Activated CD8-positive, alpha-beta T cell treated with anti-CD3 and anti-CD28 coated beads for 36 hours (primary cell): ENCODE data around the gene CDH22. TPM values are rescaled to one million over a fixed set of nuclear protein-coding genes. Genes with fewer than 3 reads are reported as not detected.
A peak's percentile ranks its signal among the peaks of the same experiment; 100 is the strongest.

ENCODE experiments used
- ATAC-seq: fragments of 200-7000 bp; cut with Tn5 transposase; one replicate; pipeline ENCODE4 v1.10.0; 2021; ENCODE audit warnings: mild to moderate bottlenecking, moderate library complexity
- CTCF ChIA-PET: fragments of 350-600 bp; sonication (Branson Sonifier 250); formaldehyde crosslinking; loops from one replicate; lab custom pipeline; 2021; ENCODE audit warnings: antibody characterized with exemption; lab: Charles Lee
- POLR2A ChIA-PET: fragments of 350-600 bp; sonication (Branson Sonifier 250); formaldehyde crosslinking; loops from one replicate; lab custom pipeline; 2021; ENCODE audit warnings: antibody characterized with exemption; lab: Charles Lee
- DNase-seq: peaks from one replicate; pipeline ENCODE4 v3.0.0-alpha.2; 2020
- H3K27ac Mint-ChIP-seq: one replicate; pipeline ENCODE4 v1.8.0; 2021; ENCODE audit warnings: mild to moderate bottlenecking, mixed read lengths
- H3K27me3 Mint-ChIP-seq: one replicate; pipeline ENCODE4 v1.8.0; 2021; ENCODE audit warnings: mixed read lengths
- H3K36me3 Mint-ChIP-seq: one replicate; pipeline ENCODE4 v1.8.0; 2021; ENCODE audit warnings: low read depth, mixed read lengths
- H3K4me1 Mint-ChIP-seq: one replicate; pipeline ENCODE4 v1.8.0; 2021; ENCODE audit warnings: low read depth, mixed read lengths
- H3K4me3 Mint-ChIP-seq: one replicate; pipeline ENCODE4 v1.8.0; 2021; ENCODE audit warnings: mild to moderate bottlenecking, moderate library complexity, mixed read lengths
- H3K9me3 Mint-ChIP-seq: one replicate; pipeline ENCODE4 v1.8.0; 2021; ENCODE audit warnings: mixed read lengths
- intact Hi-C: fragments of 100-400 bp; cut with micrococcal nuclease; formaldehyde crosslinking; loops from one replicate; pipeline ENCODE4 v1.10.0; 2022
- total RNA-seq, 2 experiments: library from RNA; stranded (reverse); gene quantifications; one replicate each; pipeline ENCODE4 v1.2.3, GENCODE V29; 2021
- TF ChIP-seq, protein P1 (sequence below): fragments of 200-600 bp; IDR thresholded peaks from one replicate; pipeline ENCODE4 v1.8.0; 2022; ENCODE audit warnings: antibody characterized with exemption, mild to moderate bottlenecking

Gene CDH22
- total RNA-seq, 2 experiments from 2014 or later, result not detected

DNA sequence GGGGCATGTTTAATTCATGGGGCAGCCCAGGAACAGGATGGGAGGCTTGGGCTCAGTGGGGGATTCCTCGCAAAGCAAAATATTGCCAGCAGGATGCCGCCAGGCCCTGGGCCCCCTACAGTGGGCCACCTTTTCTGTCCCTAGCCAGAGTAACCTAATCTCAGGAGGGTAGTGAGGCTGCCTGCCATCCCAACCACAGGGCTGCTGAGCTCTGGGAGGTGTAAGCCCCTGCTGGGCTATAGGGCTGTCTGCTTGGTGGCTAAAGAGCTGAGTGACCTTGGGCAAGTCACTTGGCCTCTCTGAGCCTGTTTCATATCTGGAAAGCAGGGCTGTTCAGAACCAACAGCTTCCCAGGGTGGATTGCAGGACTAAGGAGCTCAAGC is 35.7 kb upstream of the CDH22 start:
- TF ChIP-seq, protein P1, sequence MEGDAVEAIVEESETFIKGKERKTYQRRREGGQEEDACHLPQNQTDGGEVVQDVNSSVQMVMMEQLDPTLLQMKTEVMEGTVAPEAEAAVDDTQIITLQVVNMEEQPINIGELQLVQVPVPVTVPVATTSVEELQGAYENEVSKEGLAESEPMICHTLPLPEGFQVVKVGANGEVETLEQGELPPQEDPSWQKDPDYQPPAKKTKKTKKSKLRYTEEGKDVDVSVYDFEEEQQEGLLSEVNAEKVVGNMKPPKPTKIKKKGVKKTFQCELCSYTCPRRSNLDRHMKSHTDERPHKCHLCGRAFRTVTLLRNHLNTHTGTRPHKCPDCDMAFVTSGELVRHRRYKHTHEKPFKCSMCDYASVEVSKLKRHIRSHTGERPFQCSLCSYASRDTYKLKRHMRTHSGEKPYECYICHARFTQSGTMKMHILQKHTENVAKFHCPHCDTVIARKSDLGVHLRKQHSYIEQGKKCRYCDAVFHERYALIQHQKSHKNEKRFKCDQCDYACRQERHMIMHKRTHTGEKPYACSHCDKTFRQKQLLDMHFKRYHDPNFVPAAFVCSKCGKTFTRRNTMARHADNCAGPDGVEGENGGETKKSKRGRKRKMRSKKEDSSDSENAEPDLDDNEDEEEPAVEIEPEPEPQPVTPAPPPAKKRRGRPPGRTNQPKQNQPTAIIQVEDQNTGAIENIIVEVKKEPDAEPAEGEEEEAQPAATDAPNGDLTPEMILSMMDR, result no peak
- CTCF ChIA-PET, result interaction anchor here (1.5 kb wide), 1 partner anchor 39 kb away, joined by 3 read pairs; no protein-coding TSS in a partner anchor
- H3K4me3 Mint-ChIP-seq, result no peak overlapping the region
- POLR2A ChIA-PET, result interaction anchor here (1.0 to 1.1 kb wide), 2 partner anchors 11 to 17 kb away, joined by 3 read pairs; no protein-coding TSS in a partner anchor
- DNase-seq, result no peak
- no peak overlapping the region for H3K27ac Mint-ChIP-seq
- intact Hi-C loops, result no loop called here
- peaks cover 6% of the 10 kb centered on the region for H3K36me3 Mint-ChIP-seq
- peaks cover 18% of the 10 kb centered on the region for H3K4me1 Mint-ChIP-seq
- peaks cover 2% of the 10 kb centered on the region for H3K27me3 Mint-ChIP-seq
- no peak for ATAC-seq
- no peaks in the 10 kb centered on the region for H3K9me3 Mint-ChIP-seq

DNA sequence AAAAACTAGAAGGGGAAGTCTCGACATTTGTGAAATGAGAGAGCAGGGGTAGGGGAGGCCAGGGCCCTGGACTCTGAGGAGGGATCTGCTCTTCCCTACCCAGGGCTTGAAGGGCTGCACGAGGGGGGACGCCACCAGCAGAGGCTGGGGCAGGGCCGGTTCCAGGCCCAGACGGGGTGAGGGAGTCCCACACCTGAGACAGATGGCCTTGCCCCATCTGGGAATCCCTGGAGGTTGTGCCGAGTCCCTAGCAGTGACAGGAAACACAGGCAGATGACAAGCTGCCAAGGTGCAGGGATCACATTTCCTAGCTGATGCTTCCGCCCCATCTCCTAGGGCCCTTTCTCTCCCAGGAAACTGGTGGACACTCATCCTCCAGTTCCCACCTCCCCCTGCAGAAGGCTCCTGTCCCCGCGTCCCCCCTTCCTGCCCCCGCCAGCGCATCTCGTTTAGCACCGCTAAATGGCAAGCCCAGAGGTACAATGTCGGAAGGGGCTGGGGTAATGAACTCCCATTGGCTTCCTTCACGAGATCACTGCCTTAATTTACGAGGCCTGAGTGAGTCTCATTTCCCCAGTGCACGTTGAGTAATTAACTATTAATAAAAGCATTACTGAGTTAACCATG is 35.2 kb upstream of the CDH22 start:
- peak overlapping the region; percentile 20 for H3K4me3 Mint-ChIP-seq
- peaks cover 4% of the 10 kb centered on the region for H3K36me3 Mint-ChIP-seq
- POLR2A ChIA-PET, result interaction anchor here (1.0 to 1.1 kb wide), 2 partner anchors 11 to 17 kb away, joined by 3 read pairs; no protein-coding TSS in a partner anchor
- H3K27ac Mint-ChIP-seq, result no peak overlapping the region
- CTCF ChIA-PET, result interaction anchor here (0.6 kb wide), 1 partner anchor 12 kb away, joined by 3 read pairs; no protein-coding TSS in a partner anchor
- ATAC-seq, result no peak
- H3K9me3 Mint-ChIP-seq, result no peaks in the 10 kb centered on the region
- peaks cover 4% of the 10 kb centered on the region for H3K27me3 Mint-ChIP-seq
- TF ChIP-seq, protein P1, result no peak
- DNase-seq, result no peak
- H3K4me1 Mint-ChIP-seq, result peaks cover 16% of the 10 kb centered on the region
- intact Hi-C loops, result no loop called here

DNA sequence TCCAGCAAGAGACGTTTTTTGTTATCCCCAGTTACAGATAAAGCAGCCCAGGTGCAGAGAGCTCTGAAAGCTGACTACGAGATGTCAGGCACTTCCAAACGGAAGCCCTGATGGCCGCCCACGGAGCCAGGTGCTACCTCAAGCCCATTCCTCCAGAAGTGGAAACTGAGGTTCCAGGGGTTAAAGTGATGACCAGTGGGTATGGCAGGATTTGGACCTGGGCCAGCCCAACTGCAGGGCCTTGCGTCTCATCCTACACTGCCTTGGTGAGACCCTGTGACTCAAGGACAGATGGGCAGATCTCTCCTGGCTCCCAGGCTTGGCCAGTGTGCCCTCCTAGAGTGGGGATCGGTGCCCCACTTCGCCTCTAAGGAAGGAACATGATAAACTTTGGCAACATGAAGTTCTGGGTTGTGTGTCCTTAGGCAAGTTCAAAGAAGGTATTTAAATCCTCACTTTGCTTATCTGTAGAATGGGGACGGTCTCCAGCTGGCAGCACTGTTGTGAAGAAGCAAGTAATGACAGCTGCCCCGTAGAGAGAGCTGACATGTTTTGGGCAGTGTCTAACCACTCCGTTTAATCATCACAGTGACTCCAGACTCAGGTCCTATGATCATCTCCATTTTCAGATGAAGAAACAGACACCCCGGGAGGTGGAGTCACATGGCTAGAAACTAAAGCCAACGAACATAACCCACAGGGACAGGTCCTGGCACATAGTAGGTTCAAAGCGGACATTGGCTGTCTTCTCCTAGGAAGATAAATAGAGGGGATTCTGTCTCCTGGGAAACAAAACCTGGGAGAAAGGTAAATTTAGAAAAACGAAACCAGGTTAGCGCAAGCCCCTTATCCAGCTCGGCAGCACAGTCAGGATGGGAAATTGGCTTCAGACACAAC is 34.4 kb upstream of the CDH22 start:
- Mint-ChIP-seq H3K4me3 (peak overlapping the region; percentile 20), H3K4me1 (peaks cover 16% of the 10 kb centered on the region), H3K27ac (no peak overlapping the region), H3K9me3 (no peaks in the 10 kb centered on the region), H3K27me3 (peaks cover 4% of the 10 kb centered on the region), H3K36me3 (peaks cover 4% of the 10 kb centered on the region)
- intact Hi-C loops, result no loop called here
- TF ChIP-seq, protein P1, result no peak
- CTCF ChIA-PET, result interaction anchor here (0.6 to 1.2 kb wide), 4 partner anchors 11 to 445 kb away, joined by 3 read pairs; no protein-coding TSS in a partner anchor
- DNase-seq (no peak), ATAC-seq (peak; percentile 24)
- POLR2A ChIA-PET, result interaction anchor here (1.3 kb wide), 1 partner anchor 21 kb away, joined by 3 read pairs; no protein-coding TSS in a partner anchor

DNA sequence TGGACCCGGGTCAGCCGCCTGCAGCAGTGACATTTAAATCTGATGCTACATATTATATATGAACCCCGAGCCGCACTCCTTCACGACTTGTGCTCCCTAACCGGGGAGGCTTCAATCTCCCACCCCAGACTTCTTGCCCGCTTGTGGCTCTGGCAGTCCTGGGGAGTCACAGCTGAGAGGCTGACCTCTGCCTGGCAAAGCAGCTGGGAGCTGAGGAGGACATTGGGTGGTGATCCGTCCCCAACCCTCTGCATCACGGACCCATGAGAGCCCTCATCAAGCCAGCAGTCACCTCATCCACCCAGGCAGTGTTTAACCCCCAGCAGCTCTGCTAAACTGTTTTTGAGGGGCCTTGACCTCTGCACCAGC is 33.7 kb upstream of the CDH22 start:
- Mint-ChIP-seq H3K4me3 (no peak overlapping the region), H3K27ac (no peak overlapping the region), H3K27me3 (peaks cover 4% of the 10 kb centered on the region), H3K36me3 (peaks cover 4% of the 10 kb centered on the region), H3K9me3 (no peaks in the 10 kb centered on the region), H3K4me1 (peaks cover 16% of the 10 kb centered on the region)
- intact Hi-C loops, result no loop called here
- ChIA-PET POLR2A (interaction anchor here (1.3 kb wide), 1 partner anchor 22 kb away, joined by 3 read pairs; no protein-coding TSS in a partner anchor), CTCF (interaction anchor here (0.9 to 1.2 kb wide), 2 partner anchors 16 to 84 kb away, joined by 3 read pairs; no protein-coding TSS in a partner anchor)
- DNase-seq (no peak), ATAC-seq (no peak)
- TF ChIP-seq, protein P1, result no peak
